ENCODE results near the gene ERVW-1. TPM values are rescaled to one million over a fixed set of nuclear protein-coding genes. Genes with fewer than 3 reads are reported as not detected.

The ERVW-1 gene
- total and polyA plus RNA-seq, 9 donors = 0.06 TPM; not detected in 8

GRCh38 chr7:92496876-92497275, 19.1 kb upstream of the ERVW-1 start:
- DNase-seq = no peak
- Histone ChIP-seq H3K27me3 (no peaks in the 10 kb centered on the region), H3K4me3 (no peak overlapping the region), H3K27ac (no peak overlapping the region), H3K9me3 (no peaks in the 10 kb centered on the region), H3K4me1 (ENCODE audit: insufficient read depth) (no peaks in the 10 kb centered on the region), H3K36me3 (no peaks in the 10 kb centered on the region)
- WGBS, 3 donors = 77 to 87% (median 79%) methylated on average over 2 of the region's 2 CpGs
- TF ChIP-seq POLR2A (IDR thresholded peaks at IDR 0.05) (no peak), EP300 (IDR thresholded peaks at IDR 0.05) (no peak)
- TF ChIP-seq, protein P1, sequence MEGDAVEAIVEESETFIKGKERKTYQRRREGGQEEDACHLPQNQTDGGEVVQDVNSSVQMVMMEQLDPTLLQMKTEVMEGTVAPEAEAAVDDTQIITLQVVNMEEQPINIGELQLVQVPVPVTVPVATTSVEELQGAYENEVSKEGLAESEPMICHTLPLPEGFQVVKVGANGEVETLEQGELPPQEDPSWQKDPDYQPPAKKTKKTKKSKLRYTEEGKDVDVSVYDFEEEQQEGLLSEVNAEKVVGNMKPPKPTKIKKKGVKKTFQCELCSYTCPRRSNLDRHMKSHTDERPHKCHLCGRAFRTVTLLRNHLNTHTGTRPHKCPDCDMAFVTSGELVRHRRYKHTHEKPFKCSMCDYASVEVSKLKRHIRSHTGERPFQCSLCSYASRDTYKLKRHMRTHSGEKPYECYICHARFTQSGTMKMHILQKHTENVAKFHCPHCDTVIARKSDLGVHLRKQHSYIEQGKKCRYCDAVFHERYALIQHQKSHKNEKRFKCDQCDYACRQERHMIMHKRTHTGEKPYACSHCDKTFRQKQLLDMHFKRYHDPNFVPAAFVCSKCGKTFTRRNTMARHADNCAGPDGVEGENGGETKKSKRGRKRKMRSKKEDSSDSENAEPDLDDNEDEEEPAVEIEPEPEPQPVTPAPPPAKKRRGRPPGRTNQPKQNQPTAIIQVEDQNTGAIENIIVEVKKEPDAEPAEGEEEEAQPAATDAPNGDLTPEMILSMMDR (IDR thresholded peaks at IDR 0.05) = no peak
- intact Hi-C loops (cut with DNase I) = no loop called here

DNA sequence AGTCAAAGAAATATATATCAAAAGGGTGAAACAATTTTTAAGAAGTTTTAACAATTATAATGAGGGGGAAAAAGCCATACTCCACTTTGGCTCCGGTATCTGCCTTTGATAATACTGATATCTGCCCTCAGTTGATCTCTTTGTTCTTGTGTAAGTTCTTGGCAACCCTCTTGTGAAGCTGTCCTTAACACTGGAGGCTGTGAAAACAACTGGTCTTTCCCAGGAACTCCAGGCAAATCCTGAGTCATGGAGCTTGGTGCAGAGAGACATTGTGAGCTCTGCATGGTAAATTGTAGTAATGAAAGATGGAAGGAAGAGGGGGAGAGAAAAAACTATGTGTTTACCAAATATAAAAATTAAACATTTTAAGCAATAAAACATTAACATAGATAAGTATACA, 11.9 kb upstream of the ERVW-1 start:
- H3K36me3 ChIP-seq = no peaks in the 10 kb centered on the region
- H3K27ac ChIP-seq = no peak overlapping the region
- intact Hi-C loops (cut with DNase I) = no loop called here
- H3K9me3 ChIP-seq = no peaks in the 10 kb centered on the region
- no peak for TF ChIP-seq POLR2A (IDR thresholded peaks at IDR 0.05)
- TF ChIP-seq, protein P1 (IDR thresholded peaks at IDR 0.05) = no peak
- no peak for TF ChIP-seq EP300 (IDR thresholded peaks at IDR 0.05)
- H3K4me3 ChIP-seq = no peak overlapping the region
- DNase-seq = no peak
- no peaks in the 10 kb centered on the region for H3K27me3 ChIP-seq
- no peaks in the 10 kb centered on the region for H3K4me1 ChIP-seq (ENCODE audit: insufficient read depth)
- WGBS, 3 donors = 86 to 95% (median 88%) methylated on average over 1 of the region's 1 CpG

DNA sequence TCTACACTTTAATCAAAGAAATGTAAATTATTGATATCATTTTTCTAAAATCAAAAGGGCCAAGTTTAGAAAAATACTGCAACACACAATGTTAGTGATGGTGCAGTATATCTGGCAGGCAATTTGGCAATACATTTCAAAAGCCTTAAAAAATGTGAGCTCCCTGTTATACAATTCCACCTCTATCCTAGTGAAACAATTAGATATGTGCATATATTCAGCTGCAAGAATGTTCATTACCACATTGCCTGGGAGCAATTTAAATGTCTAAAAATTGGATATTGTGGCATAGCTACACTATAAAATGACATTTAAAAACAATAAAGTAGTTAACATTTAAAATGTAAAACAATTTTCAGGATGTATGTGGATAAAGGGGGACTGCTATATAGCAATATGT, 10.1 kb upstream of the ERVW-1 start:
- TF ChIP-seq, protein P1 (IDR thresholded peaks at IDR 0.05) = no peak
- TF ChIP-seq POLR2A (IDR thresholded peaks at IDR 0.05) = no peak
- TF ChIP-seq EP300 (IDR thresholded peaks at IDR 0.05) = no peak
- intact Hi-C loops (cut with DNase I) = no loop called here
- no peaks in the 10 kb centered on the region for H3K36me3 ChIP-seq

DNA sequence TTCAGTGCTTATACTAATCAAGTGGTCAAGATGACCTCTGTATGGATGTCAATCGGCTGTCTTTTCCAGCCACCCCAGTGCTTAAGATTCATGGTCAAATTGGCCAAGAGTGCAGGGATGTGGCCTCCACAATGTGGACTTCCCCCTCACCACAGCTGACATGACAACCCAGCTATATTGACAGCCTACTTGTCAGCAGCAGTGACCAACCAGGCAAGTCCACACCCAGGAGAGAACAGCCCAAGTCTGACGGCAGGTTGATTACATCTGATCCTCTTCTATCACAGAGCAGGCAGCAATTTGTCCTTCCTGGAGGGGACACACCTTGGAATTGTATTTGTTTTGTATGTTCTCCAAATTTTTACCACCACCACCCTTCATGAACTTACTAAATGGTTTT, 8.2 kb upstream of the ERVW-1 start:
- WGBS, 3 donors = 77 to 87% (median 82%) methylated on average over 2 of the region's 2 CpGs
- Histone ChIP-seq H3K36me3 (no peaks in the 10 kb centered on the region), H3K4me3 (no peak overlapping the region), H3K9me3 (no peaks in the 10 kb centered on the region), H3K27ac (no peak overlapping the region), H3K27me3 (no peaks in the 10 kb centered on the region), H3K4me1 (ENCODE audit: insufficient read depth) (no peaks in the 10 kb centered on the region)
- intact Hi-C loops (cut with DNase I) = no loop called here
- TF ChIP-seq POLR2A (IDR thresholded peaks at IDR 0.05) = no peak
- TF ChIP-seq, protein P1 (IDR thresholded peaks at IDR 0.05) = no peak
- no peak for TF ChIP-seq EP300 (IDR thresholded peaks at IDR 0.05)
- no peak for DNase-seq

More for the DNA sequence above, 10.1 kb upstream of the ERVW-1 start:
- Histone ChIP-seq H3K9me3 (no peaks in the 10 kb centered on the region), H3K4me3 (no peak overlapping the region), H3K27me3 (no peaks in the 10 kb centered on the region), H3K4me1 (ENCODE audit: insufficient read depth) (no peaks in the 10 kb centered on the region), H3K27ac (no peak overlapping the region)
- no peak for DNase-seq

Data from ovary (tissue), 9 donors.